Kidney glomerular epithelial cell (primary cell): Measurements from ENCODE around the gene CRADD.
A peak's percentile ranks its signal among the peaks of the same experiment; 100 is the strongest.

Source experiments
- DNase-seq: peaks from one replicate; lab custom pipeline; 2025; lab: John Stamatoyannopoulos, UW

Gene CRADD

GRCh38 chr12:93939641-93940325, 262.6 kb downstream of the CRADD start:
- no peak for DNase-seq

DNA sequence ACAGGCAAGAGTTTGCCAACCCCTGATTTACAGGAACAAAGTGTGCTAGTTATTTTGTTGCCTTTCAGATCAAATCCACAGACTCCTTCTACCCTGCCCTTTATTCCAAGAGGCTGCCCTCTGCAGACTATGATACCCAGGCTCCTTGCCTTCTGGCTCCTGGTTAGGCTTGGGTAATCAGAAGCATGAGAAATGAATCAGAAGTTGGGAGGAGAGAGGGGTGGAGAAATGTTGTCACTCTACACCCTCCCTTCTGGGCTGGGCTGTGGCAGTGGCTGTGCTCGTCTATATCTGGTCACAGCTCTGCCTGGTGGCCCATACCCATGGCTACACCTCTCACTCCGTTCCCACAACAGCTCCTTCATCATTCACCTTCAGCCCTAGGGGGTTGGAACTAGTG, 266.6 kb downstream of the CRADD start:
- DNase-seq, result peak; percentile 60

DNA sequence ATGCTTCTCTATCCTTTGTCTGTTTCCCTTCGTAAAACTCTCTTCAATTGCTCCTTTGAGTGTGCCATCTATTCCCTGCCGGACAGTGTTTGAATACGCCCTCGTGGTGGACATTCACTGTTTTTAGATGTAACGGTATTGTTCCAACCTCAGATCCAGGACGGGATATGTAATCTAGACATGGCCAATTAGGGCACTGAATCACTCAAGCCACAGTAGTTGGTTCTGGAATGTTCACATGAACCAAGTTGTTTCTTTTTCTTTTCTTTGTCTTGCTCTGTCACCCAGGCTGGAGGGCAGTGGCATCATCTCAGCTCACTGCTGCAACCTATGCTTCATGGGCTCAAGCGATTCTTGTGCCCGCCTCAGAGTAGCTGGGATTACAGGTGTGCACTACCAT, 267.0 kb downstream of the CRADD start:
- DNase-seq, result no peak
